ENCODE measurements around the gene ANP32A.

The ANP32A gene

DNA sequence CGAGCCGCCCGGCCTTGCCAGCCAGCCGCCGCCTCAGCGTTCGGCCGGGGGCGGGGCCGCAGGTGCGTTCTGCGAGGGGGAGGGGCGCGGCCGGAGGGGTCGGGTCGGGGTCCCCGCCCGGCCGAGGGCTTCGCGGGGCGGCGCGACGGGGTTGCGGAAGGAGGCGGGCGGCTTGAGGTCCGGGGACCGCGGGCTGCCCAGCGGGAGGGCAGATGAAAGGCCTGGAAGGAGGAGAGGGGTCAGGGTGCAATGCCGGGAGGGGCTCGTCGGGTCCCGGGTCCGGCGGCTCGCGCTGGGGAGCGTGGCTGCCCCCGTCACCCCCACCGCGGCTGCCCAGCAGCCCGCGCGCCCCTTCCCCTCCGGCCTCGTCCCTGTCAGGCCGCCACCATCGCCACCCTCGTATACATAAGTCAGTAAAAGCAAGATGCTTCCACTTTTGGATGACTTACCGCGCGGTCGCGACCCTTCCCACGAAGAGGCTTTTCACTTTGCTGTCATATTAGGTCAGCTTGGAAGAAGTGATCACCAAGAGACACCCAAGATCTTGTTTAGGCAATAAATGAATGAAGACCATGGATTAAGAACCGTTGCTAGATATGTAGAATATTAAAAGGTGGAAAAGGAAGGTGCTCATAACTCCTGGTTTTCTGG, 620 bp upstream of the ANP32A start:
- in situ Hi-C loops (cut with MboI; ENCODE audit: low sequenced_read_pairs): no loop called here

DNA sequence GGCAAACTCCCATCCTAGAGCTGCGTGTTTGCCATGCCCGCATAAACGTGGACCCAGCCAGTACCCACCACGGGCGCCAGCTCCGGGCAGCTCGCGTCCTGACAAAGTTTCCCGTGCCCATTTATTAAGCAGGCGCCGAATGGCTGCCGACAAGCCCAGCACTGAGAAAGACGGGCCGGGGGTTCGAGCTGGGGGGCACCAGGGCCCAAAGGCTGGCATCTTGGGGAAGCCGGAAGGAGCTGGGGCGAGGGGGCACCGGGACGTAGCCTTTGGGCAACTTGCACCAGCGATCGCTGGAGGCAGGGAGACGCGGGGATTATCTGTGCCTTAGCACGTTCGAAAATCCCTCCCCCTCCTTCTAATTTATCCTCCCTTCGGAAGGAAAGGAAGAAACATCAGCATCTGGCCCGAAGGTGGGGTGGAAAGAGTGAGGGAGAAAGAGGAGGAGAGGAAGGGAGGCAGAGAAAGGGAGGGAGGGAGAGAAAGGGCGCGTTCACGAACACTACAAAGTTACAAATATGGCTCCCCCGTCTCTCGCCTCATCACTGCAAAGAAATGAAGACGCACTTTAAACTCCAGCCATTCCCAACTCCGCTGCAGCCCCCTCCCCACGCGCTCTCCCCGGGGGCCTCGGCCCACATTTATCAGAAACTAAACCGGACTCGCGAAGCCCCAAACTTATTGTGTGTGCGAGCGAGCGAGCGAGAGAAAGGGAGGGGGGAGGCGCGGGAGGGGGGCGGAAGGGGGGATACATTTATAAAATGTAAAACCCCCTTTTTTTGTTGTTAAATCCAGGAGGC, 1.0 kb downstream of the ANP32A start:
- in situ Hi-C loops (cut with MboI; ENCODE audit: low sequenced_read_pairs): no loop called here

GRCh38 chr15:68818769-68819494, 1.8 kb downstream of the ANP32A start:
- in situ Hi-C loops (cut with MboI; ENCODE audit: low sequenced_read_pairs): no loop called here

- in situ Hi-C loops (cut with MboI; ENCODE audit: low sequenced_read_pairs): no loop called here
Observed at GRCh38 chr15:68818066-68818768, 2.5 kb downstream of the ANP32A start.

GRCh38 chr15:68817304-68818065, 3.2 kb downstream of the ANP32A start:
- in situ Hi-C loops (cut with MboI; ENCODE audit: low sequenced_read_pairs): no loop called here

GRCh38 chr15:68816795-68817303, 3.8 kb downstream of the ANP32A start:
- in situ Hi-C loops (cut with MboI; ENCODE audit: low sequenced_read_pairs): no loop called here

DNA sequence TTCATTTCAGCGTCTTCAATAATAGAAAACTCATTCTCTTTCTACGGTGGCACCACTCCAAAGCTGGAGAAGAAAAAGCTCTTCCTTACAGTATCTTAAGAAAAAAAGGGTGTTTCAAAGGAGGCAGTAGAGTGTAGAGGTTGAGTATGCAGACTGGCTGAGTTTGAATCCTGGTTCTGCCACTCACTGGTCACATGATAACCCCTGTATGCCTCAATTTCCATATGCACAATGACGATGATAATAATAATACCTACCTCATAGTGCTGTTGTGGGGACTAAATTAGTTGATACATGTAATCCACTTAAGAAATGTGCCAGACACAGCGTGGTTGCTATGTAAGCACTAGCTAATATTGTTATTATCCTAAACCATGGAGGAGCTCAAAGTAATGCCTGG, 4.5 kb downstream of the ANP32A start:
- in situ Hi-C loops (cut with MboI; ENCODE audit: low sequenced_read_pairs): no loop called here

- in situ Hi-C loops (cut with MboI; ENCODE audit: low sequenced_read_pairs): no loop called here
Observed at GRCh38 chr15:68815598-68815997, 5.1 kb downstream of the ANP32A start.

DNA sequence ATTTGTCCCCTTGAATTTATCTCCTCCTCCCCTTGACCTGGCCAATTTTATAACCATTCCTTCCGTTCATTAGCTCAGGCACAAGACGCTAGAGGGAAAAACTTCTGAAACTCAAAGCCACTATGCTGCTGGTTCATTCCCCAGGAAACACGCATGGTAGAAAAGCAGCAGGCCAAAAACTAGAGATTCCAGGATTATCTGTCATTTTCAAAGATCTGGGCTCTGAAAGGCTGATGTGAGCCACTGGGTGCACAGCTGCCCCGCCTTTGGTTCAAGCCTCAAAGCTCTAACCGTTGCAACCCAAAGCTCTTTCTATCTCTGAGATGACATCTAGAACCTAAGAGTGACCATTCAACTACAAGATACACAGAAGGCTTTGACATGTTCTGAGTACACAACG, 6.1 kb downstream of the ANP32A start:
- in situ Hi-C loops (cut with MboI; ENCODE audit: low sequenced_read_pairs): no loop called here

DNA sequence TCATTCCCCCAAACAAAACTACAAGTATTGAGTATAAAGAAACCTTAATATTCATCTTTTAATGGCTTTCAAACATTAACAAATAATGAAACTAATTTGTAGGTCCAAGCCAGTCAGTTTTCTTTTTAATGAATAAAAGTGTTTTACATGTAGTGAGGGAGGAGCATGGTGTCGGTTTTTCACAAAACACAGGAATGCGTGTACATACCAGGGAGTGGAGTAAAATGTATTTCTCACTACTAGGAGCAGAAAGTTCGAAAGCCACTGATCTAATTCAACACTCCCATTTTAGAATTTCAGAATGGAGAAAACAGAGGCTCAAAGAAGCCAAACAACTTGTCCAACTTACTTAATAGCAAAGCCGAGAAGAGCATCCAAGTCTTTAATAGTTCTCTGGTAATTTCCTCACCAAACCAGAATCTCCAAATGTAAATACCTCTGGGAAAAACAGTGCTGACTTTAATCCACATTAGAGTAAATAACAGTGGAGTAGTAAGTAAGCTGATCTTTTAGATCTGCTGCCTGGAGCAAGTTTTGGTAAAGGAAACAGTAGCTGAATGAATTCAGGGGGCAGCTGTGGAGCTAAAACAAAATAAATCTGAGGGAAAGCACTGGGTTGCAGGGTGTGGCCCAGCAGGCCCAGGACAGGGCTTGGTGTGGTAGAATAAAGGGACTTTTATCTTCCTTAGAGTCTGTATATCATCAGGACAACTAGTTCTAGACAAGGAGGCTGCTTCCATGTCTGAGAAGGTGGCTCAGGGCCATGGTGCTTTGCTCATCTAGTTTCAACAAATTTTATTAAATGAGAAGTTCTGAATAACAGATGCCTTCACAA, 7.9 kb downstream of the ANP32A start:
- in situ Hi-C loops (cut with MboI; ENCODE audit: low sequenced_read_pairs): no loop called here

- in situ Hi-C loops (cut with MboI; ENCODE audit: low sequenced_read_pairs): no loop called here
Observed at GRCh38 chr15:68812069-68812468, 8.6 kb downstream of the ANP32A start.

GRCh38 chr15:68809517-68809916, 11.2 kb downstream of the ANP32A start:
- in situ Hi-C loops (cut with MboI; ENCODE audit: low sequenced_read_pairs): no loop called here

GRCh38 chr15:68808770-68809169, 11.9 kb downstream of the ANP32A start:
- in situ Hi-C loops (cut with MboI; ENCODE audit: low sequenced_read_pairs): no loop called here

DNA sequence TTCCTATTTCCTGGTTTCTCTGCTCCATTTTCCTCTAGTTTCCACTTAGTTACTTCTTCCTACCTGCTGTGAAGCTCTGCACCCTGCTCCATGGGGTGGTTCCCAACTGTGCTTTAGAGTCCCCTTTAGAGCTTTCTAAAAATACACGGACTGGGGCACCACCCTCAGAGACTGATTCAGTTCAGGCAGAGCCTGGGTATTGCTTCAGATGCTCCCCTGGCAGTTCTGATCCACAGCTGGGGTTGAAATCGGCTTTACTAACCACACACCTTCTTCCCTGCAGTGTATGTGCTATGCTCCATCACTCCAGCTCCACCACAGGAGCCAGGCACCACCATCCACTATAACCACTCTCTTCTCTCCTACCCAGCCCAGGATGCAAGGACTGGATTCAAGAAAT, 12.6 kb downstream of the ANP32A start:
- in situ Hi-C loops (cut with MboI; ENCODE audit: low sequenced_read_pairs): no loop called here

- in situ Hi-C loops (cut with MboI; ENCODE audit: low sequenced_read_pairs): no loop called here
Observed at GRCh38 chr15:68807249-68807648, 13.4 kb downstream of the ANP32A start.

DNA sequence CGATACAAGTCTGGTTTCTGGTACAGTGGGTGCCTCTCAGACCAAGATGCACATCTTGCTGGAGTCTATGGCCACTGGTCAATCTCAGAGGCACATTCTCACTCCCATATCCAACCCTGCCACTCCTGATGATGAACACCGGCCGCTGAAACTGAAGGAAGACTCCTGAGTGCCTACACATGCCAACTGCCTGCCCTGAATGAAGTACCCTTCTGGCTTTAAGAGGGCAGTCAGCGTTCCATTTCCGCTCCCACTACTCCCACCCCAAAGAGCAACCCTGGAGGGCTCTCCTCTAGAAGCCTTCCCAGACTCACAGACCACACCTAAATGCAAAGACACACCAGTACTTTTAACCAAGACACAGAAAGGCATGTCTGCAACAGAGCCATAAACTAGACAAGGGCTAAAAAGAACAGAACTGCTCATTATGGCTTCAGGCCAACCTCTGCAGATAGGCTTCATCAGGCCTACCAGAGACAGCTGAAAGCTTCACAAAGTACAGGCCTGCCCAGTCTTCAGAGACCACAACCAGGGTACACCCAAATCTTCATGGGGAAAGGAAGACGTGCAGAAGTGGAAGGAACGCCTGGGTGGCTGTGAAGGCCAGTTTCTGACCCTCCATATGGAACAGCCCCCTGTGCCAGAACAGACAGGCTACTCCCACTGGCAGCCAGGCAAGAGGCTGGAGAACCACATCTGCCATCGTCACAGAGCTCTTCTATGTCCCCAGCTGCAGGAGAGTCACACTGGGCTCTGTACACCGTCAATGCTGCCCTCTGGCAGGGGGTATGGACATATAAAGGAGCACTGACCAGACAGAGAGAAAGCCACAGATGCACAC, 14.3 kb downstream of the ANP32A start:
- in situ Hi-C loops (cut with MboI; ENCODE audit: low sequenced_read_pairs): no loop called here

DNA sequence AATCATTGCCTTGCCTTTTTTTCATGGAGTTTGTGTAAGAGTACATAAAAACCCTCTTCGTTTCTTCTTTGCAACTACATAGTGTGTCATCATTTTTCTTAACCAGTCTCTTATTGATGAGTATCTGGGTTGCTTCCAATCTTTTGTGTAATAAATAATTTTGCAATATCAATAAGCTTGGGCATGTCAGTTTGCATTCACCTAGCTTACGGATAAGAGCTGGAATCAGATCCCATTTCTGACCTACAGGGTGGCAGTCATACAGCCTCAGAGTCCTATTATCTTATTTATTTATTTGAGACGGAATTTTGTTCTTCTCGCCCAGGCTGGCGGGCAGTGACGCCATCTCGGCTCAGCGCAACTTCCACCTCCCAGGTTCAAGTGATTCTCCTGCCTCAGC, 18.3 kb downstream of the ANP32A start:
- in situ Hi-C loops (cut with MboI; ENCODE audit: low sequenced_read_pairs): no loop called here

GRCh38 chr15:68801572-68802148, 19.0 kb downstream of the ANP32A start:
- in situ Hi-C loops (cut with MboI; ENCODE audit: low sequenced_read_pairs): no loop called here
